Spleen (tissue), 7 donors: ENCODE results near the gene RSRP1.
"Not testable (repeated sequence)": the region's sequence is repeated elsewhere in the genome, so short reads cannot be mapped to it uniquely, and the experiment has no call there.

Source experiments
- POLR2A ChIP-seq, 3 donors: fragments of 450-650 bp; IDR thresholded peaks; one replicate each; pipeline ENCODE4 v1.5.1; 2017; ENCODE audit warnings: antibody characterized with exemption in 3 of 3, mild to moderate bottlenecking in 1 of 3
- TF ChIP-seq, protein P1 (sequence below), 11 experiments: fragments of 200-600 bp in 7 of 11; fragments of 450-650 bp in 4 of 11; sonication (generic) in 4 of 11; IDR thresholded peaks in 8 of 11; conservative IDR thresholded peaks in 3 of 11; 1 replicate in 7 of 11; 2 replicates in 4 of 11; pipeline versions ENCODE4 v1.4.0 to v1.8.0; 2016 to 2021; ENCODE audit warnings: antibody characterized with exemption in 11 of 11, inconsistent platforms in 4 of 11, mild to moderate bottlenecking in 1 of 11
- donor health status: DM: no; HTN: no; CAD: no; lungs with moderate emphysema.
- donor health status: DM: no; HTN: no; CAD: no.
- donor health status: DM: no; HTN: no; CAD: no.

DNA sequence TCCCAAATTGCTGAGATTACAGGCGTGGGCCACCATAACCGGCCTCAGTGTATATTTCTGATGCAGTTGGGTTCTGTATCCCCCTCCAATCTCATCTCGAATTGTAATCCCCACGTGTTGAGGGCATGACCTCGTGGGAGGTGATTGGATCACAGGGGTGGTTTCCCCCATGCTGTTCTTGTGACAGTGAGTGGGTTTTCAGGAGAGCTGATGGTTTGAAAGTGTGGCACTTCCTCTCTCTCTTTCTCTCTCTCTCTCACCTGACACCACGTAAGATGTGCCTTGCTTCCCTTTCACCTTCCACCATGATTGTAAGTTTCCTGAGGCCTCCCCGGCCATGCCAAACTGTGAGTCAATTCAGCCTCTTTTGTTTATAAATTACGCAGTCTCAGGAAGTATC, 49.2 kb upstream of the RSRP1 start:
- TF ChIP-seq, protein P1, sequence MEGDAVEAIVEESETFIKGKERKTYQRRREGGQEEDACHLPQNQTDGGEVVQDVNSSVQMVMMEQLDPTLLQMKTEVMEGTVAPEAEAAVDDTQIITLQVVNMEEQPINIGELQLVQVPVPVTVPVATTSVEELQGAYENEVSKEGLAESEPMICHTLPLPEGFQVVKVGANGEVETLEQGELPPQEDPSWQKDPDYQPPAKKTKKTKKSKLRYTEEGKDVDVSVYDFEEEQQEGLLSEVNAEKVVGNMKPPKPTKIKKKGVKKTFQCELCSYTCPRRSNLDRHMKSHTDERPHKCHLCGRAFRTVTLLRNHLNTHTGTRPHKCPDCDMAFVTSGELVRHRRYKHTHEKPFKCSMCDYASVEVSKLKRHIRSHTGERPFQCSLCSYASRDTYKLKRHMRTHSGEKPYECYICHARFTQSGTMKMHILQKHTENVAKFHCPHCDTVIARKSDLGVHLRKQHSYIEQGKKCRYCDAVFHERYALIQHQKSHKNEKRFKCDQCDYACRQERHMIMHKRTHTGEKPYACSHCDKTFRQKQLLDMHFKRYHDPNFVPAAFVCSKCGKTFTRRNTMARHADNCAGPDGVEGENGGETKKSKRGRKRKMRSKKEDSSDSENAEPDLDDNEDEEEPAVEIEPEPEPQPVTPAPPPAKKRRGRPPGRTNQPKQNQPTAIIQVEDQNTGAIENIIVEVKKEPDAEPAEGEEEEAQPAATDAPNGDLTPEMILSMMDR (IDR thresholded peaks at IDR 0.05 in 8 of 11, conservative IDR thresholded peaks at IDR 0.05 in 3 of 11): not testable (repeated sequence)
- TF ChIP-seq POLR2A (IDR thresholded peaks at IDR 0.05): not testable (repeated sequence)
